NCI-H460 (cell line): Measurements from ENCODE around the gene UBALD2. TPM values are rescaled to one million over a fixed set of nuclear protein-coding genes. Genes with fewer than 3 reads are reported as not detected.
"Not testable (repeated sequence)": the region's sequence is repeated elsewhere in the genome, so short reads cannot be mapped to it uniquely, and the experiment has no call there.

ENCODE experiments used
- DNase-seq: peaks from one replicate; pipeline ENCODE4 v3.0.0-alpha.2; 2016; ENCODE audit warnings: low read depth; ENCODE audit errors: extremely low read depth
- total RNA-seq: library from RNA; depleted of rRNA; stranded (reverse); fragments of >200 nt; shearing (Covaris generic); gene quantifications from 2 replicates; pipeline ENCODE4 v1.2.3, GENCODE V29; 2014

UBALD2 gene
- total RNA-seq, 1 experiment from 2014 or later, result 12.2 TPM

DNA sequence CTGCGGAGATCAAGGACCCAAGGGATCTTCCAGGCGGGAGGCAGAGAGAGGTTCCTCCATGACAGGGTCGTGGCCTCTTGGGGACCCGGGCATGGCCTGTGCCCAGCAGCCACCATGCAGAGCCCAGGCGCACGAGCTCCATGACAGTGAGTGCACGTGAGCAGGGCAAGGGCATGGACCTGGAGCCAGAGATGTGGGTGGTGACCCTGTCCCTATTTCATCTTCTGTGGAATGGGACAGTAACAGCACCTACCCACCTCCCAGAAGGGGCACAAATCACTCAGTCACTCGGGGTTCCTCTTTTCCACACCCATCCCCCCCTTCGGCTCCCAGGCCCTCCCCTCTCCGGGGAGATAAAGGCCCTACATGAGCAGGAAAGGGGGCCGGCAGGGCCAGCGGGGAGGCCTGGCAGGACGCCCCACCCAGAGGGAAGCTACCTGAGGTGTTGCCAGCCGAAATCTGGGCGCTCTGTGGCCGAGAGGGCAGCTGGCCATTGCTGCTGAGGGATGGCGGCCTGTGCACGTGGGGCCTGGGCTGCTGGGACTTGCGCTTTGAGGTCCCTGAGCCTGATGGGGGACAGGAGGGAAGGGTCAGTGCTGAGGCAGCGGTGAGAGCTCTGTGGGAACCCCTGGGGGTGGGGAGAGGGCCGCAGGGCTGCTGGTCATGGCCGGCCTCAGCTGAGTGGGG lies 10.4 kb downstream of the UBALD2 start:
- DNase-seq, result no peak

DNA sequence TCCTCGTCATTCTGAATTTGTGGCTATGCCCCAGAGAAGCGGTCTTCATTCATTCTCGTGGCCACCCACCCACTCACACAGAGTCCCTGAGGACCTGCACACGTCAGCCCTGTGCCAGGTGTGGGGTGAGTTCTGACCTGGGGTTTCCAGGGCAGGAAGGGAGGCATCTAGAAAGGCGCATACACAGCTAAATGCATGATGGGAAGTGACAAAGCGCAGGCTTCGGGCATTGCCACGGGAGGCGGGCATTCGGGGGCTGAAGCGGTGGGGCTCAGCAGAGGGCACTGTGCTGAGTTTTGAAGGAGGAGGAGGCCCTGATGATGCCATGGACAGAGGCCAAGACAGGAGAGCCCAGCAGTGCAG lies 10.9 kb downstream of the UBALD2 start:
- DNase-seq, result no peak

GRCh38 chr17:76276461-76277299 lies 11.5 kb downstream of the UBALD2 start:
- no peak for DNase-seq

GRCh38 chr17:76277300-76278267 lies 12.4 kb downstream of the UBALD2 start:
- DNase-seq, result no peak

DNA sequence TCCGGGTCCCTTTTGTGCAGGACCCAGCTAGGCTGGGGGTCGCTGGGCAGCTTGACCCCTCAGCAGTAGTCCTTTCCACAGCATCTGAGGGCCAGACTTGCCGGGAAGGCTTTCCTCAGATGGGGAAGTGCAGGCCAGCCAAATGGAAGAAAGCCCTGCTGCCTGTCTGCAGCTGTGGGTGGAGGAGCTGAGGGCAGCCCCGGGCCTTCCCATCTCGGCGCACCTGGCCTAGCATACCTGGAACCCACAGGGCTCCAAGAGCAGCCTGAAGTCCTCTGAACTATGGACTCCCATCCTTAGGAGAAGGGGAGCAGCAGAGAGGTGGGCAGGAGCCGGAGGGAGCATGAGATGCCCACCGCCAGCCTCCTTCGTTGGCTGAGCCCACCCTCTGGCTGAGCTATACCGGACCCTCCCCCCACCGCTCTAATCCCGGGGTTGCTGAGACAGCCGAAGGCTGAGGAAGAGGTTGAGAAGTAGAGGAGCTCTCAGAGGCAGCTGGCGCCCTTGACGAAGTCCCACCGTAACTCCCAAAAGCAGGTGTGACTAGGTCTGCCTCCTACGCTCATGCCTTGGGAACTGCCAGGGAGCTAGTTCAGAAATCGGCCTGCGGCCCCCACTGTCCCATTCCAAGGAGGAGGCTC lies 13.2 kb downstream of the UBALD2 start:
- DNase-seq, result no peak

GRCh38 chr17:76278952-76279741 lies 14.0 kb downstream of the UBALD2 start:
- peak; percentile 77 for DNase-seq

GRCh38 chr17:76279742-76280287 lies 14.7 kb downstream of the UBALD2 start:
- no peak for DNase-seq

DNA sequence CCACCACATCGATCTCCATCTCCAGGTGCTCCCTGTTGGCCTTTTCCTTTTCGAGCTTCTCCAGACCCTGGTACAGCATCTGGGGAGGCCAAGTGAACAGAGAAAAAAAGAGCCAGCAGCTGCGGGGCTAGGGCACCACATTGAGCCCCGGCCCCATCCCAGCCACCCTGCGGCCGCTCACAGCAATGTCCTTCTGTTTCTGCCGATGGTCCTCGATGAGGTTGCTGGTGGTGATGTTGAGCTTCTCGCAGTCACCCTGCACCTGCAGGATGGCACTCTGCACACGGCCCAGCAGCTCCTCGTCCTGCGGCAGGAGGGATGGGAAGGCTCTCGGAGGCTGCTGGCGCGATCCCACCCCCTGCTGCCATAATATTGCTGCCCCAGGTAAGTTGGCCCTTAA lies 15.5 kb downstream of the UBALD2 start:
- no peak for DNase-seq

GRCh38 chr17:76281573-76282371 lies 16.6 kb downstream of the UBALD2 start:
- no peak for DNase-seq

DNA sequence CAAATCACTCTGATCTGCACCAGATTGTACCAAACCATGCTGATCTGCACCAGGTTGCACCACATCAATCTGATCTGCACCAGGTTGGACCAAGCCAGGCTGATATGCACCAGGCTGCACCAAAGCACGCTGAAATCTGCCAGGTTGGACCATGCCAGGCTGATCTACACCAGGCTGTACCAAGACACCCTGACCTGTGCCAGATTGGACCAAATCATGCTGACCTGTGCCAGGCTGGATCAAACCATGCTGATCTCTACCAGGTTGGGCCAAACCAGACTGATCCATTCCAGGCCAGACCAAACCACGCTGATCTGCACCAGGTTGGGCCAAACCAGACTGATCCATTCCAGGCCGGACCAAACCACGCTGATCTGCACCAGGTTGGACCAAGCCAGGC lies 27.4 kb downstream of the UBALD2 start:
- DNase-seq, result no peak

GRCh38 chr17:76293106-76293505 lies 28.0 kb downstream of the UBALD2 start:
- no peak for DNase-seq

DNA sequence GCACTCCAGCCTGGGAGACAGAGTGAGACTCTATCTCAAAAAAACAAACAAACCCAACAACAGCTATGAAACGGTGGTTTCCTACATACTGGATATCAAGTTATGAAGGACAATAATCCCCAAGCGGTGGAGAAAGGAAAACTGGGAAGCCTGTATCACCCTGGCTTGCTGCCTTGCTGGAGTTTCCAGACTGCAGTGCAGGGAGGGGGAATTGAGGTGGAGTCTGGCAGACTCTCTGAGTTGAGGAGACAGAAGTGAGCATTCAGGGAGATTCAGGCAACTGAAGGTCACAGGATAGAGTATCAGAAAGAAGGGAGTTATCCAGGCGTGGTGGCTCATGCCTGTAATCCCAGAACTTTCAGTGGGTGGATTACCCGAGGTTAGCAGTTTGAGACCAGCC lies 31.0 kb downstream of the UBALD2 start:
- DNase-seq, result no peak

DNA sequence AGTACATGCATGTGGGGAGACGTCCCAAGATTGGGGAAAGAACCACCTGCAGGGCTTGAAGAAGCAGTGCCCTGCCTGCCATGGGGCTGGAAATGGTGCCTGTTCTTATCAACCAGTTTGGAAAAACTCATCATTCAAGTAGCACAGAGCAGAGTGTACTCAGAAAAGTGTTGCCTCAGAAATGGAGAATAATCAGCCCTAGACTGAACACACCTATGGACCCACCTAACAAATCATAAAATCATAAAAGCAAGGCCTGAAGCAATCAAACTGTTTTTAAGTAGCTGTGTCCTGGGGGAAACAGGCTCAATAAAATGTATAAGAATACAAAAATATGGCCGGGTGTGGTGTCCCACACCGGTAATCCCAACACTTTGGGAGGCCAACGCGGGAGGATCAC lies 31.7 kb downstream of the UBALD2 start:
- DNase-seq, result no peak

DNA sequence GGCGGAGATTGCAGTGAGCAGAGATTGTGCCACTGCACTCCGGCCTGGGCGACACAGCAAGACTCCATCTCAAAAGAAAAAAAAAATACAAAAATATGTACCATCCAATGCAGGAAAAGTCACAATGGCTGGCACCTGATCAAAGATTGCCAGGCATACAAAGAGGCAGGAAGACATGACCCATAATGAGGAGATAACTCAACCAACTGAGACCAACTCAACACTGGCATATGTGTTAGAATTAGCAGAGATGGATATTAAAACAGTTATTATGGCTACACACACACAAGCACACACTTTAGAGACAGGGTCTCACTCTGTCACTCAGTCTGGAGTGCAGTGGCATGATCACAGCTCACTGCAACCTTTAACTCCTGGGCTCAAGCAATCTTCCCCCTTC lies 32.3 kb downstream of the UBALD2 start:
- no peak for DNase-seq

DNA sequence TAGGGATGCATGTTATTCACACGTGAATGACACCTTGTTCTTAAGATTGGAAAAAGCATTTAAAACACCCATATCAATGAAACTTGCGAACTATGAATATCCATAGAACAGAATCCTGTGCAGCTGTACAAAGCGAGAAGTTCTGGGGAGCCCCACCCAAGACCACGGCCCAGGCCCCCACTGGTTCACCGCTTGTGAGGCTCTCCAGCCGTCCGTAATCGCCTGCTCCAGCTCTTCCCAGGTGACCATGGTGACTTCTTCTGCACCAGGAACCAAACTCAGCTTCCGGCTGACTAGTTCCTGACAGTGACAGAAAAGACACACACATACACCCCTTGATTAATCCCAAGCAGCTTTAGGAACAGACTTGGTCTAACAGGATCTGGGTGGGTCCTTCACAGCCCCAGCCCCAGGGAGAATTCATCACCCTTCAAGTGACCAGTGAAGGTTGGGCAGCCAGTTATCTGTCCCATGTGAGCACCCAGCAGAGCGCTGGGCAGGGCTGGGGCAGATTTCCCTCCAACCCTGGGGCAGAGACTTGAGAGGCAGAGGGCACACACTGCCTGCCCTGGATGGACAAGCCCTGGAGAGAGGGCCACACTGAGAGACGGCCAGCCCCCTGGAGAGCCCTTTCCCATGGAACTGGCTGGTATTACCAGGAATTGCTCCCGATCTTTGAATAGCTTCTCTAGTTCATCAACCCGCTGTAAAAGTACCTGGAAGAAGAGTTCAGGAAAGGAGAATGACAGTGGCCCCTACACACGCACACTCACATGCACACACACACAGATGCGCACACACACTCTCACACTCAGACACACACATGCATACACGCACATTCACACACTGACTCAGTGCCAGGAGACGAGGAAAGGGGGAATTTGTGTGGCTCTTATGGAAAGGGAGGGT lies 39.3 kb downstream of the UBALD2 start:
- no peak for DNase-seq

DNA sequence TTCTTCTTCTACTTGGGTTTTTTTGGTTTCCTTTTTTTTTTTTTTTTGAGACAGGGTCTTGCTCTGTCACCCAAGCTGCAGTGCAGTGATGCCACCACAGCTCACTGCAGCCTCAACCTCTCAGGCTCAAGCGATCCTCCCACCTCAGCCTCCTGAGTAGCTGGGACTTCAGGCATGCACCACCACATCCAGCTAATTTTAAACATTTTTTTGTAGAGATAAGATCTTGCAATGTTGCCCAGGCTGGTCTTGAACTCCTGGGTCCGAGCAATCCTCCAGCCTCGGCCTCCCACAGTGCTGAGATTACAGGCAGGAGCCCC lies 39.9 kb downstream of the UBALD2 start:
- DNase-seq, result not testable (repeated sequence)

DNA sequence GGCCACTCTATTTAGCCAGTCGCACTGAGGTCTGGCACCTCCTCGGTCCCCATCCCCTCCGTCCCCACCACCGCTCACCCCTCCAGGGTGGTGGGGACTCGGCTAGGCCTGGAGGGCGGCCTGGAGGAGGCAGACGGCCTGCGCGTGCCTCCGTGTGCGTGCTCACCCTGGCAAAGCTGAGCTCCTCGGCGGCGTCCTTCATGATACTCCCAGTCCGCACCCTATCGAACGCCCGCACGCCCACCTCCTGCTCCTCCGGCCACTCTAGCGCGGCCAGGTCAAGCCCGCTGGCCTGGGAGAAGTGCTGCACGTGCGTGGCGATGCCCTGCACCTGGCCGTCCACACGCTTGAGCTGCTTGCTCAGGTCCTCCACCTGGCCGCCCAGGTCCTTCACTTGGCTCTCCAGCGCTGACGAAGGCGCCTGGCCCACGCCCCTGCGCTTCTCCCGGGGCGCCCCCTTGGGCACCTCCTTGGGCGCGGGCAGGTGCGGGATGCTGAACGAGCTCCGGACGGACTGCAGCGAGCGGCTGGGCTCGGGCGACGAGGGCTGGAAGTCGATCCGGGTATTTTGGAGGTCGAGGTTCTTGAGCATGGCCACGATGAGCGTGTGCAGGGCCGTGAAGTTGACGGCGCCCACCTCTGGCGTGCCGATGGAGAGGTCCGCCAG lies 42.3 kb downstream of the UBALD2 start:
- DNase-seq, result no peak
